B cell (primary cell): ENCODE results near the gene KRT75. TPM values are rescaled to one million over a fixed set of nuclear protein-coding genes. Genes with fewer than 3 reads are reported as not detected.

Source experiments
- ATAC-seq: fragments of 200-7000 bp; cut with Tn5 transposase; one replicate; pipeline ENCODE4 v1.10.0; 2021; ENCODE audit warnings: low read depth, mild to moderate bottlenecking, moderate number of reproducible peaks, moderate library complexity
- CTCF ChIA-PET: fragments of 350-600 bp; sonication (Branson Sonifier 250); formaldehyde crosslinking; loops from one replicate; lab custom pipeline; 2021; ENCODE audit warnings: antibody characterized with exemption, inconsistent platforms; lab: Charles Lee
- POLR2A ChIA-PET: fragments of 350-600 bp; sonication (Branson Sonifier 250); formaldehyde crosslinking; loops from one replicate; lab custom pipeline; 2021; ENCODE audit warnings: antibody characterized with exemption; lab: Charles Lee
- DNase-seq: peaks from one replicate; pipeline ENCODE4 v3.0.0; 2013
- H2AFZ ChIP-seq: 2 replicates; pipeline ENCODE4 v1.6.1; 2012; ENCODE audit warnings: mild to moderate bottlenecking, low read depth, low read length; ENCODE audit not compliant: insufficient read depth, poor library complexity, severe bottlenecking
- H3K27ac ChIP-seq, 2 donors: 1 replicate in 1 of 2; 2 replicates in 1 of 2; pipeline ENCODE4 v1.5.1; 2012 to 2013; ENCODE audit warnings: low read length in 2 of 2, mild to moderate bottlenecking in 2 of 2, moderate library complexity in 1 of 2
- H3K27me3 ChIP-seq, 4 experiments: fragments of 200-600 bp in 1 of 4; sonication (generic) in 1 of 4; replicated peaks in 1 of 4; 1 replicate in 2 of 4; 2 replicates in 2 of 4; pipeline versions ENCODE4 v1.6.1 to v1.7.0; 2013 to 2016; ENCODE audit warnings: low read length in 3 of 4, mild to moderate bottlenecking in 2 of 4, mixed read lengths in 1 of 4, moderate library complexity in 1 of 4; ENCODE audit not compliant: insufficient read depth in 4 of 4, control insufficient read depth in 3 of 4; ENCODE audit errors: control extremely low read depth in 1 of 4
- H3K36me3 ChIP-seq, 2 experiments: replicated peaks in 1 of 2; 1 replicate in 1 of 2; 2 replicates in 1 of 2; pipeline versions ENCODE4 v1.6.1 to v1.7.1; 2013; ENCODE audit warnings: low read length in 1 of 2; ENCODE audit not compliant: insufficient read depth in 2 of 2, control insufficient read depth in 1 of 2; ENCODE audit errors: control extremely low read depth in 1 of 2, extremely low read depth in 1 of 2
- H3K4me1 ChIP-seq, 2 donors: fragments of 200-600 bp in 1 of 2; sonication (generic) in 1 of 2; 1 replicate in 1 of 2; 2 replicates in 1 of 2; pipeline versions ENCODE4 v1.5.1 to v1.6.1; 2013 to 2017; ENCODE audit warnings: low read length in 2 of 2; ENCODE audit not compliant: control insufficient read depth in 2 of 2, insufficient read depth in 2 of 2
- H3K4me2 ChIP-seq: replicated peaks from 2 replicates; pipeline ENCODE3; 2012; ENCODE audit warnings: mild to moderate bottlenecking, low read depth, low read length; ENCODE audit not compliant: poor library complexity, severe bottlenecking
- H3K4me3 ChIP-seq, 5 experiments: fragments of 200-600 bp in 1 of 5; sonication (generic) in 1 of 5; 1 replicate in 3 of 5; 2 replicates in 2 of 5; pipeline versions ENCODE4 v1.5.1 to v1.7.0; 2011 to 2016; ENCODE audit warnings: low read length in 4 of 5, mild to moderate bottlenecking in 4 of 5, low read depth in 2 of 5, control low read depth in 1 of 5, moderate library complexity in 1 of 5; ENCODE audit not compliant: insufficient read depth in 1 of 5; ENCODE audit errors: control extremely low read depth in 1 of 5, extremely low read depth in 1 of 5
- H3K79me2 ChIP-seq: fragments of 200-600 bp; sonication (generic); one replicate; pipeline ENCODE4 v1.6.0; 2016; ENCODE audit warnings: low read length; ENCODE audit not compliant: control insufficient read depth, insufficient read depth
- H3K9ac ChIP-seq: fragments of 200-600 bp; sonication (generic); 2 replicates; pipeline ENCODE4 v1.6.1; 2017; ENCODE audit warnings: mild to moderate bottlenecking, low read length, moderate library complexity
- H3K9me3 ChIP-seq, 3 donors: one replicate each; pipeline versions ENCODE4 v1.6.1 to v1.7.1; 2013; ENCODE audit warnings: low read length in 2 of 3; ENCODE audit not compliant: control insufficient read depth in 2 of 3, insufficient read depth in 1 of 3; ENCODE audit errors: control extremely low read depth in 1 of 3
- H4K20me1 ChIP-seq: 2 replicates; pipeline ENCODE4 v1.6.0; 2012; ENCODE audit warnings: mild to moderate bottlenecking, low read length; ENCODE audit not compliant: insufficient read depth, control insufficient read depth, poor library complexity, severe bottlenecking
- H3K27ac Mint-ChIP-seq: one replicate; pipeline ENCODE4 v1.8.0; 2021; ENCODE audit warnings: mixed read lengths
- H3K27me3 Mint-ChIP-seq: one replicate; pipeline ENCODE4 v1.8.0; 2021; ENCODE audit warnings: mixed read lengths
- H3K4me1 Mint-ChIP-seq: one replicate; pipeline ENCODE4 v1.8.0; 2021; ENCODE audit warnings: mixed read lengths
- H3K4me3 Mint-ChIP-seq: one replicate; pipeline ENCODE4 v1.8.0; 2021; ENCODE audit warnings: mixed read lengths
- H3K9me3 Mint-ChIP-seq: one replicate; pipeline ENCODE4 v1.8.0; 2022; ENCODE audit warnings: mixed read lengths; ENCODE audit not compliant: insufficient read depth
- CTCF ChIP-seq: fragments of 200-600 bp; IDR thresholded peaks from one replicate; pipeline ENCODE4 v1.8.0; 2022; ENCODE audit warnings: antibody characterized with exemption, mild to moderate bottlenecking
- EZH2 ChIP-seq: IDR thresholded peaks from 2 replicates; pipeline ENCODE4 v1.6.1; 2012; ENCODE audit warnings: borderline replicate concordance, low read depth, mild to moderate bottlenecking, moderate library complexity, low read length; ENCODE audit not compliant: insufficient read depth, poor library complexity, severe bottlenecking
- WGBS: methylation state at CpG from one replicate; pipeline ENCODE4 v1.1.5; 2013; ENCODE audit warnings: missing lambda C conversion rate; ENCODE audit not compliant: insufficient coverage; 5-methylcytosine and 5-hydroxymethylcytosine counted together
- intact Hi-C: fragments of 100-400 bp; cut with micrococcal nuclease; formaldehyde crosslinking; loops from one replicate; pipeline ENCODE4 v1.10.0; 2022
- polyA plus RNA-seq: library from polyadenylated mRNA; depleted of rRNA; stranded (reverse); fragments of >200 nt; gene quantifications from 2 replicates; pipeline ENCODE4 v1.2.3, GENCODE V29; 2012
- total RNA-seq, 2 donors: library from RNA; stranded (reverse); fragments of 120-200 nt in 1 of 2; gene quantifications; 1 replicate in 1 of 2; 2 replicates in 1 of 2; pipeline versions ENCODE4 v1.2.3 to v1.2.4, GENCODE V29; 2013 to 2022

The KRT75 gene
- total and polyA plus RNA-seq, 2 donors (not counting 1 experiment from before 2014, with no cell fraction given) = not detected

GRCh38 chr12:52473768-52474167 is 39.6 kb upstream of the KRT75 start, which contains the start of gene KRT6C:
Gene KRT6C, minus strand, starts transcription at chr12:52473805. Its CDS starts 68 bp downstream, at chr12:52473737.
- DNase-seq (no peak), ATAC-seq (no peak)
- TF ChIP-seq EZH2 (no peak), CTCF (no peak)
- Histone ChIP-seq H3K27ac (no peak within 1 kb of the TSS), H3K36me3 (no peaks in the 10 kb centered on the region), H3K4me3 (no peak within 1 kb of the TSS), H3K79me2 (no peaks in the 10 kb centered on the region), H3K4me1 (no peaks in the 10 kb centered on the region), H3K9ac (no peak within 1 kb of the TSS), H3K27me3 (no peaks in the 10 kb centered on the region), H3K9me3 (no peaks in the 10 kb centered on the region), H2AFZ (no peak within 1 kb of the TSS), H3K4me2 (no peak within 1 kb of the TSS), H4K20me1 (no peaks in the 10 kb centered on the region)
- WGBS = 88% methylated on average over 4 of the region's 4 CpGs
- no peak within 1 kb of the TSS for H3K4me3 Mint-ChIP-seq
- CTCF ChIA-PET = no interaction called here
- H3K4me1 Mint-ChIP-seq = no peaks in the 10 kb centered on the region
- H3K27ac Mint-ChIP-seq = no peak within 1 kb of the TSS
- peaks cover 9% of the 10 kb centered on the region for H3K9me3 Mint-ChIP-seq
- POLR2A ChIA-PET = no interaction called here
- H3K27me3 Mint-ChIP-seq = peaks cover 25% of the 10 kb centered on the region
- intact Hi-C loops = loop anchor here (2.0 kb wide), 1 partner anchor 23 kb away; no protein-coding TSS in a partner anchor

GRCh38 chr12:52469853-52470252 is 35.7 kb upstream of the KRT75 start:
- ATAC-seq (no peak), DNase-seq (no peak)
- 67% methylated on average over 2 of the region's 4 CpGs for WGBS
- Mint-ChIP-seq H3K4me1 (no peaks in the 10 kb centered on the region), H3K27ac (no peak overlapping the region), H3K4me3 (no peak overlapping the region), H3K9me3 (no peaks in the 10 kb centered on the region), H3K27me3 (peaks cover 33% of the 10 kb centered on the region)
- H3K9ac ChIP-seq = no peak overlapping the region
- H3K36me3 ChIP-seq = no peaks in the 10 kb centered on the region
- H3K4me1 ChIP-seq = no peaks in the 10 kb centered on the region
- POLR2A ChIA-PET = no interaction called here
- H4K20me1 ChIP-seq = no peaks in the 10 kb centered on the region
- CTCF ChIA-PET = no interaction called here
- H3K9me3 ChIP-seq = no peaks in the 10 kb centered on the region
- H3K27ac ChIP-seq = no peak overlapping the region
- no peaks in the 10 kb centered on the region for H3K79me2 ChIP-seq
- no peak overlapping the region for H2AFZ ChIP-seq
- intact Hi-C loops = no loop called here
- H3K27me3 ChIP-seq = no peaks in the 10 kb centered on the region
- H3K4me2 ChIP-seq = no peak overlapping the region
- H3K4me3 ChIP-seq = no peak overlapping the region
- TF ChIP-seq EZH2 = no peak
- TF ChIP-seq CTCF = no peak
